HG02678 (cell line): ENCODE results near the gene KBTBD12.
"Not testable (repeated sequence)": the region's sequence is repeated elsewhere in the genome, so short reads cannot be mapped to it uniquely, and the experiment has no call there.

Experiments used
- ATAC-seq: cut with Tn5 transposase; IDR thresholded peaks from one replicate; pipeline ENCODE4 v1.9.1; 2021; ENCODE audit warnings: mild to moderate bottlenecking, moderate library complexity; ENCODE audit not compliant: unreplicated experiment

KBTBD12 gene

DNA sequence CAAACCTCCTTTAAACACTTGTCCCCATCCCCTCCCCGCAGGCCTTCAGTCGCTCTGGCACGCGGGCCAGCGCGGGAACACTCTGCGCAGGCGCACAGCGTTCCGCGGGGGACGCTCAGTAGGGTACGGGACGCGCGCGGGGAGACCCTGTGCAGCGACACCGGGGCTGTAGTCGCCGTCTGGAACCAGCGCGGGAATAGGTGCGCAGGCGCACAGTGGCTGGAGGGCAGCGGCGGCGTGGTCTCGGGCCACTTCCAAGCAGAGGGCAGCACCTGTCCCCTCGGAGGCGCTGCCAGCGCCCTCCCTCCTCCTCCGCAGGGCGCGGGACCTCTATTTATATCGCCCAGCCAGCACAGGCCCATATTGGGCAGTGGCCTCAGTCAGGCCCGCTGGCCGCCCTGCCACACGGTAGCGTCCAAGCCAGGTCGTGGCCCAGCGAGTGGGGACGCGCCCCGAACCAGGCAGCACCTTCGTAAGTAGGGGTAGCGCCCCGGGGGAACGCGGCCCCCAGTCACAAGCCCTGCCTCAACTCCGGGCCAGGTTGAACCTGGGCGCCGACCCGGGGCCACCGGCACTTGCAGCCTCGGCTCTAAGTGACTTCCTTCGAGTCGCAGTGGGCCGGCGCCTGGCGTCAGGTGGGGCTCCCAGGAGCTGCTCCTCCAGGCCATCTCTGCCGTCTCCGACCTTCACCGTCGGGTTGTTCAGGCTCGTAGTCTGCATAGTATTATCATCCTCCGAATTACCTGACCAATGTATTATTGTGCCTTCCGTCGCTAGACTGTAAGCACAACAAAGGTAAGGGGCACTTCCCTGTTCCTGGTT lies at the start of gene KBTBD12:
KBTBD12 (plus strand) TSS at position 118 of the 822 bp plus-strand sequence. CDS start 7,830 bp downstream, outside the sequence.
- no peak for ATAC-seq

- ATAC-seq, result no peak
Measured at GRCh38 chr3:127865941-127866340, 49.1 kb upstream of the KBTBD12 start.

DNA sequence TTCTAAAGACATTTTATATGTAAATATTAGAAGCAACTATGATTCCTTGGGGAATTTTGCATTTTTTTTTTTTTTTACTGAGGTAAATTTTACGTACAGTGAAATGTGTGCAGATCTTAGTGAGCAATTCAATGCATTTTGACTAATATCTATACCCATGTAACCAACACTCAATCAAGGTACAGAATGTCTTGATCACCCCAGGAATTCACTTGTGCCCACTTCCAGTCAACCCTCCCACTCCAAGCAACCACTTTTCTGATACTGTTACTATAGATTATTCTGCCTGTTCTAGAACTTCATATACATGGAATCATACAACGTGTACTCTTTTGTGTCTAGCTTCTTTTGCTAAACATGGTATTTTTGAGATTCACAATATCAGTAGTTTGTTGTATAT lies 47.6 kb upstream of the KBTBD12 start:
- ATAC-seq, result no peak

GRCh38 chr3:127867986-127868385 lies 47.0 kb upstream of the KBTBD12 start:
- no peak for ATAC-seq

DNA sequence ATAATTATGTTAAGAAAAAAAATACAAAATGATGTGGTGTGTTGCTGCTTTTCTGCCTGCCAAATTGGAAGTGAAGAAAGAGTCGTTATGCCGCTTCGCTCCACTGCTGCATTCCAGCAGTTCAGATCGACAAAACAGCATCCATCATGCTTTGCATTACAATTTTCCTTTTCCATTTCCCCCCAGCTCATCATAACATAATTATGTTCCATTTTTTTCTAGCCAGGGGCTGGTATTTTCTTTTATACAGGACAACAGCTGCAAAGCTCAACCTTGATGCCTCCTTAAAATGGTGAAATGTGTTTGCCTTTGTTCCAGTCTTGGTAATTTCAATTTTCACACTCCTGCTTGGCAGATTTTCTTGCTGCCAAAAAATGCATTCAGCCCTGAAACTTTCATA lies 44.9 kb upstream of the KBTBD12 start:
- no peak for ATAC-seq

GRCh38 chr3:127874097-127874496 lies 40.9 kb upstream of the KBTBD12 start:
- ATAC-seq, result not testable (repeated sequence)

GRCh38 chr3:127881586-127881985 lies 33.4 kb upstream of the KBTBD12 start:
- ATAC-seq, result no peak

- no peak for ATAC-seq
Measured at GRCh38 chr3:127884041-127884440, 31.0 kb upstream of the KBTBD12 start.

- ATAC-seq, result no peak
Measured at GRCh38 chr3:127886231-127886955, 28.6 kb upstream of the KBTBD12 start.

GRCh38 chr3:127886956-127887231 lies 28.1 kb upstream of the KBTBD12 start:
- ATAC-seq, result no peak

GRCh38 chr3:127887321-127887720 lies 27.7 kb upstream of the KBTBD12 start:
- ATAC-seq, result no peak

GRCh38 chr3:127888156-127888555 lies 26.9 kb upstream of the KBTBD12 start:
- ATAC-seq, result no peak

GRCh38 chr3:127888564-127889107 lies 26.4 kb upstream of the KBTBD12 start:
- no peak for ATAC-seq

DNA sequence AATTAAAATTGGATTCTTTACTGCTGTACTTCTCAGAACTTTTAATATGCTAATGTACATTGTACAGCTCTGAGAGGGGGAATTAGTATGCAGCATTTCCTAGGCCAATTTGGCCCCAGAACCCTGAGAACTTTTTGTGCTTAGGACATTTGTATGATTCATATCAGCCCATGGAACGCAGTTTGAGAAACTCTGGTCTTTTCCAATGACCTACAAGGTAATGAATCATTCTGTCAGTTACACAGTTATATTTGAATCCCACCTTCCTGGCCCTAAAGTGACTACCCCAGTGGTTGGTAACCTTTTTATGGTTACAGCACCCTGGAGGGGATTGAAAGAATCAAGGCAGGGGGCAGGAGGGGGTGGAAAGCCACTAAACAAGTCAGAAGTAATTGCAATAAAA lies 25.6 kb upstream of the KBTBD12 start:
- no peak for ATAC-seq

GRCh38 chr3:127889976-127890650 lies 24.9 kb upstream of the KBTBD12 start:
- ATAC-seq, result no peak

- ATAC-seq, result not testable (repeated sequence)
Measured at GRCh38 chr3:127890651-127891290, 24.3 kb upstream of the KBTBD12 start.

- ATAC-seq, result no peak
Measured at GRCh38 chr3:127894481-127894880, 20.6 kb upstream of the KBTBD12 start.

DNA sequence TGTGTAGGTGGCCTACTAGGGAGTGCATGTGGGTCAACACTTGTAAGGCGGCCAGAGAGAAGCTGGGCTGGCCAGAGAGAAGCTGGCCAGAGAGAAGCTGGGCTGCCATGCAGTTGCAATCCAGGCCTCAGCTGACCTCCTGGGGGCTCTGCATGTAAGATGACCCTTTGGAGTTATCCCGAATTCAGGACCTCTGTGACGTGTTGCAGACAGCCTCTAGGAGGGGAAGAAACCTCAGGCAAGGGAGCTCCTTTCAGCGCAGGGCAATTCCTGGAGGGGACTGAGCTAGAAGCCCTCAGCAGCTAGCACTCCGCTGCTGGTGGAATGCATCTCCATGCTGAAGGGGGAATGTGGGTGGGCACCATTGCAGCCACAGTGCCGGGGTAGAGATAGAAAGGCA lies 15.8 kb upstream of the KBTBD12 start:
- no peak for ATAC-seq

DNA sequence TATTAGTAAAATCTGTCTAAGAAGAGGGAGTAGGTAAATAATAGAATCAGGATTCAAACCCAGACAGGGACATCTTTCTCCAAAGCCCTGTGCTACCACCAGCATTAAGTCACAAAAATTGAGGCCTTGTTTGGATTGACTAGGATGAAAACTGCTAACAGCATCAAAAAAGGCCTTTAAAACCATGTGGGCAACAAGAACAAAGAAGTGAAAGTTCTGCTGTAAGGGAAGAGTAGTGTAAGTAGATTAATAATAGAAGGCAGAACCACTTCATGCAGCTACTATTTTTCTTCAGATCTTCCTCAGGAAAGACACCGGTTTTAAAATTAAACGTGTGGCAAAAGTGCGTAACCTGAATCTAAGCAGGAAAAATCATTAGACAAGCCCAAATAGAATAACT lies 15.3 kb upstream of the KBTBD12 start:
- ATAC-seq, result no peak

- no peak for ATAC-seq
Measured at GRCh38 chr3:127900536-127900935, 14.5 kb upstream of the KBTBD12 start.

GRCh38 chr3:127902486-127902885 lies 12.5 kb upstream of the KBTBD12 start:
- ATAC-seq, result no peak
